ENCODE data around the gene TPSD1.

- TF ChIP-seq CTCF (IDR thresholded peaks at IDR 0.05), result no peak
- no peak for TF ChIP-seq POLR2A (IDR thresholded peaks at IDR 0.05)
Measured at GRCh38 chr16:1288813-1289476, 33.1 kb downstream of the TPSD1 start.

Data from uterus (tissue), 2 donors.